ENCODE measurements around the gene CLIC3.

- TF ChIP-seq CREB5 (CRISPR knock-in tag; IDR thresholded peaks at IDR 0.05; ENCODE audit: low read depth) (no peak), GLIS3 (CRISPR knock-in tag; IDR thresholded peaks at IDR 0.05) (no peak)
Observed at GRCh38 chr9:136988872-136989271, 7.5 kb downstream of the CLIC3 start.
